Left cardiac atrium (tissue), 4 donors: ENCODE measurements around the gene PRRT2. TPM values are rescaled to one million over a fixed set of nuclear protein-coding genes. Genes with fewer than 3 reads are reported as not detected.
"Not testable (repeated sequence)": the region's sequence is repeated elsewhere in the genome, so short reads cannot be mapped to it uniquely, and the experiment has no call there.

ENCODE experiments used
- ATAC-seq, 2 donors: fragments of 200-7000 bp; cut with Tn5 transposase; one replicate each; pipeline ENCODE4 v1.9.1; 2020; ENCODE audit warnings: mild to moderate bottlenecking in 2 of 2, moderate library complexity in 2 of 2
- DNase-seq: peaks from one replicate; pipeline ENCODE4 v3.0.0-alpha.2; 2020
- intact Hi-C, 2 donors: fragments of 100-400 bp; cut with DNase I; formaldehyde crosslinking; loops; one replicate each; pipeline versions ENCODE4 v1.14.1 to v1.15.1; 2022 to 2023
- total RNA-seq, 2 donors: library from RNA; stranded (reverse); fragmentation: NEBNext Ultra II Directional; extraction: Animal tissue kit (Norgen Biotek cat#: 25700); gene quantifications; one replicate each; pipeline ENCODE4 v1.2.1, GENCODE V29; 2021
- donor health status: DM: no; HTN: yes; CAD: no.
- donor health status: DM: no; HTN: yes; CAD: no; lungs with severe emphysema.
- donor health status: DM: yes; HTN: yes; CAD: no.
- donor health status: Dilated cardiomyopathy.

Gene PRRT2
- total RNA-seq, 2 donors from 2014 or later: 2.2 to 3.0 TPM

- intact Hi-C loops: no loop called here
- DNase-seq: no peak
- no peak for ATAC-seq
These were observed 22.2 kb upstream of the PRRT2 start for GRCh38 chr16:29789775-29790182.

- DNase-seq: peak; percentile 100
- ATAC-seq: peak; percentile 99
- intact Hi-C loops: no loop called here
These were observed 21.6 kb upstream of the PRRT2 start, which contains the start of gene KIF22 for GRCh38 chr16:29790183-29790948. TSS of gene KIF22 (plus strand) at chr16:29790751. CDS start at chr16:29790760, 9 bp downstream.

GRCh38 chr16:29790949-29791844 lies 20.8 kb upstream of the PRRT2 start:
- peak; percentile 1 to 3 for ATAC-seq
- intact Hi-C loops: no loop called here
- peak; percentile 28 for DNase-seq

DNA sequence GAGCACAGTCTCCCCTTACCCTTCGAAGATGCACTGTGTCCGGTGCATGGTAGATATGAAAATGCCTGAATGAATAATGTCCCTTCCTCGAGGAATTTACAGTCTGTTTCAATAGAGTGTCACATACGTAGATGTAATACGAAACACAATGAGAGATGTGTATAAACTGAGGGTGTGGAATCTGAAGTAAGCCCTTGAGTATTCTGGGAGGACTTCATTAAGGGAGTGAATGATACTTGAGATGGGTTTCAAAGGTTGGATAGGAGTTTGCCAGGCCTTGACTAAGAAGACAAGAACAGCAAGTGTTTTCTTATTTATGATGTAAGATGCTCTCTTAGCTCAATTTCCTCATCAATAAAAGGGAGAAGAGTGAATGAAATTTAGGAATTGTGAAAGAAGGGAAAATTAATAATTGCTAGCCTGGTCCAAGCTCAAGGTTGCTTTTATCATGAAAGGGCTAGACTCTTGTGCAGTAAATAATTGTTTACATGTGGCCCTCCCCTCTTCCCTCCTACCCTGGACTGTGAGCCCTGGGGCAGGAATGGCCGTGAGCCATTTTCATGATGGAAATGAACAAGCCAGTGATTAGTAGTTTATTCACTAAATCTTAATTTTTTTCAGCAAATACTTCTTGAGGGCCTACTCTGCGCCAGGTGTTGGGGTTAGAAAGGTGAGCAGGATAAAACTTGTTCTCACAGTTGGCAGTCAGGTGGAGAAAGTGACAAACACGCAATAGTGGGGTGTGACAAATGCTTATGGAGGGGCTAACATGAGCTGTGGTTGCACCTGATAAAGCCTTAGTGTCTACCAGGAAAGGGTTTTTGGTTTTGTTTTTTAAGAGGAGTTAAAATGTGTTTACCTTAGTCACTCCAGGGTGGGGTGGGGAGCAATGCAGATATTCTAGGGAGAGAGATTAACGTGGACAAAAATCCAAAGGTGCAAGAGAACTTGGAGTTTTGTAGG lies 19.9 kb upstream of the PRRT2 start:
- DNase-seq (no peak), ATAC-seq (no peak)
- intact Hi-C loops: no loop called here

GRCh38 chr16:29793153-29793552 lies 18.8 kb upstream of the PRRT2 start:
- ATAC-seq, intact Hi-C loops, DNase-seq: not testable (repeated sequence)

- intact Hi-C loops: no loop called here
- ATAC-seq (no peak), DNase-seq (no peak)
These were observed 17.7 kb upstream of the PRRT2 start for GRCh38 chr16:29794231-29794710.

GRCh38 chr16:29802416-29802935 lies 9.5 kb upstream of the PRRT2 start:
- ATAC-seq (no peak), DNase-seq (no peak)
- intact Hi-C loops: no loop called here

- intact Hi-C loops: no loop called here
- ATAC-seq (no peak), DNase-seq (no peak)
These were observed 8.0 kb upstream of the PRRT2 start for GRCh38 chr16:29804020-29804419.

- intact Hi-C loops: no loop called here
- ATAC-seq (peak; percentile 15 to 25), DNase-seq (peak; percentile 55)
These were observed 7.3 kb upstream of the PRRT2 start for GRCh38 chr16:29804455-29805231.

- intact Hi-C loops: no loop called here
- DNase-seq (peak; percentile 98), ATAC-seq (peak; percentile 85 to 89)
These were observed 6.5 kb upstream of the PRRT2 start for GRCh38 chr16:29805232-29806098.

GRCh38 chr16:29806099-29806579 lies 5.9 kb upstream of the PRRT2 start, which contains the start of gene MAZ:
TSS of gene MAZ (plus strand) at chr16:29806529. CDS start at chr16:29806702, 173 bp downstream.
- no peak for DNase-seq
- intact Hi-C loops: no loop called here
- ATAC-seq: peak; percentile 0 to 3

DNA sequence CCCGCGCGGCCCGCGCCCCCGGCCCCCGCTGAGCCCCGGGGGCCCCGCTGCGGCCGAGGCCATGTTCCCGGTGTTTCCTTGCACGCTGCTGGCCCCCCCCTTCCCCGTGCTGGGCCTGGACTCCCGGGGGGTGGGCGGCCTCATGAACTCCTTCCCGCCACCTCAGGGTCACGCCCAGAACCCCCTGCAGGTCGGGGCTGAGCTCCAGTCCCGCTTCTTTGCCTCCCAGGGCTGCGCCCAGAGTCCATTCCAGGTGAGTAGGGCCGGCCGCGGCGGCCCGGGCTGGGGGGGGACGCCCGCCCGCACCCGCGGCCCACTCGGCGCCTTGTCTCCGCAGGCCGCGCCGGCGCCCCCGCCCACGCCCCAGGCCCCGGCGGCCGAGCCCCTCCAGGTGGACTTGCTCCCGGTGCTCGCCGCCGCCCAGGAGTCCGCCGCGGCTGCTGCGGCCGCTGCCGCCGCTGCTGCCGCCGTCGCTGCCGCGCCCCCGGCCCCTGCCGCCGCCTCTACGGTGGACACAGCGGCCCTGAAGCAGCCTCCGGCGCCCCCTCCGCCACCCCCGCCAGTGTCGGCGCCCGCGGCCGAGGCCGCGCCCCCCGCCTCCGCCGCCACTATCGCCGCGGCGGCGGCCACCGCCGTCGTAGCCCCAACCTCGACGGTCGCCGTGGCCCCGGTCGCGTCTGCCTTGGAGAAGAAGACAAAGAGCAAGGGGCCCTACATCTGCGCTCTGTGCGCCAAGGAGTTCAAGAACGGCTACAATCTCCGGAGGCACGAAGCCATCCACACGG lies 5.2 kb upstream of the PRRT2 start:
- intact Hi-C loops: no loop called here
- DNase-seq: peak; percentile 71
- no peak for ATAC-seq

DNA sequence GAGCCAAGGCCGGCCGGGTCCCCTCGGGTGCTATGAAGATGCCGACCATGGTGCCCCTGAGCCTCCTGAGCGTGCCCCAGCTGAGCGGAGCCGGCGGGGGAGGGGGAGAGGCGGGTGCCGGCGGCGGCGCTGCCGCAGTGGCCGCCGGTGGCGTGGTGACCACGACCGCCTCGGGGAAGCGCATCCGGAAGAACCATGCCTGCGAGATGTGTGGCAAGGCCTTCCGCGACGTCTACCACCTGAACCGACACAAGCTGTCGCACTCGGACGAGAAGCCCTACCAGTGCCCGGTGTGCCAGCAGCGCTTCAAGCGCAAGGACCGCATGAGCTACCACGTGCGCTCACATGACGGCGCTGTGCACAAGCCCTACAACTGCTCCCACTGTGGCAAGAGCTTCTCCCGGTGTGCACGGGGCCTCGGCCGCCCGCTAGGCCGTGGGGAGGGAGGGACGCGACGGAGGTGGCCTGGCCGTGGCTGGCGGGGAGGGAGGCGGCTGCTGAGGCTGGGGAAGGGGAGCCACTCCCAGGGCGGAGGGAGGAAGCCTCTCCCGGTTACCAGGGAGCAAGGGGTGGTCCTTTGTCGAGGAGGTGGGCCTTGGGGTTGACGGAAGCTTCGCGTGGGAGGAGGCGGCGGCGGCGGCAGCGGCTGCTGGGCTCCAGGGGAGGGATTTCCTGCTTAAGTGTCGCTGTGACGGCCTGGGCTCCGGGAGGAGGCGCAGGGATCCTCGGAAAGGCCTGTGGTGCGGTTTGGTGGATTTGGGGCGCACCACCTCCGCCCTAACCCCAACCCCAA lies 4.4 kb upstream of the PRRT2 start:
- ATAC-seq: peak; percentile 19 to 25
- peak; percentile 93 for DNase-seq
- intact Hi-C loops: no loop called here

GRCh38 chr16:29808219-29808900 lies 3.6 kb upstream of the PRRT2 start:
- intact Hi-C loops: no loop called here

More at GRCh38 chr16:29808219-29808900, 3.6 kb upstream of the PRRT2 start:
- no peak for ATAC-seq
- no peak for DNase-seq
